ENCODE data around the gene PAPPA.
A peak's percentile ranks its signal among the peaks of the same experiment; 100 is the strongest.

PAPPA gene

DNA sequence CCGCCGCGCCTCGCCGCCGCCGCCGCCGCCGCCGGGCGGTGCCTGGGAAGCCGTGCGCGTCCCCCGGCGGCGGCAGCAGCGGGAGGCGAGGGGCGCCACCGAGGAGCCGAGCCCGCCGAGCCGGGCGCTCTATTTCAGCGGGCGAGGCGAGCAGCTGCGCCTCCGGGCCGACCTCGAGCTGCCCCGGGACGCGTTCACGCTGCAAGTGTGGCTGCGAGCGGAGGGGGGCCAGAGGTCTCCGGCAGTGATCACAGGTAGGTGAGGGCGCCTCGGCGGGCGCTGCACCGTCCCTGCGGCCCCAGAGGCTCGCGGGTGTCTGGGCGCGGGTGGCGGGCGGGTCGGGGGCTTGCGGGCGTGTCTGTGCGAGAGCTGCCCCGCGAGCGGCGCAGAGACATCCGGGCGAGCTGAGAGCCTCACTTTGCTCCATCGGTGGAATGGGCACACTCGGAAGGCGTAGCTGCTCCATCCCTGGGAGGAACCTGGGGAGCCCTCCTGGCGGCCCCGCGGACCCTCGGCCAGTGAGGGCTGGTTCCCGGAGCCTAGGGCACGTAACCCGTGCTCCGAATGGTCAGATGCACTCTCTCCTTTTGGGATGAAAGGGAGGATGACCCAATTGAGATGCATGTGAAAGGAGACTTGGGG lies 864 bp downstream of the PAPPA start:
- no peak for DNase-seq

DNA sequence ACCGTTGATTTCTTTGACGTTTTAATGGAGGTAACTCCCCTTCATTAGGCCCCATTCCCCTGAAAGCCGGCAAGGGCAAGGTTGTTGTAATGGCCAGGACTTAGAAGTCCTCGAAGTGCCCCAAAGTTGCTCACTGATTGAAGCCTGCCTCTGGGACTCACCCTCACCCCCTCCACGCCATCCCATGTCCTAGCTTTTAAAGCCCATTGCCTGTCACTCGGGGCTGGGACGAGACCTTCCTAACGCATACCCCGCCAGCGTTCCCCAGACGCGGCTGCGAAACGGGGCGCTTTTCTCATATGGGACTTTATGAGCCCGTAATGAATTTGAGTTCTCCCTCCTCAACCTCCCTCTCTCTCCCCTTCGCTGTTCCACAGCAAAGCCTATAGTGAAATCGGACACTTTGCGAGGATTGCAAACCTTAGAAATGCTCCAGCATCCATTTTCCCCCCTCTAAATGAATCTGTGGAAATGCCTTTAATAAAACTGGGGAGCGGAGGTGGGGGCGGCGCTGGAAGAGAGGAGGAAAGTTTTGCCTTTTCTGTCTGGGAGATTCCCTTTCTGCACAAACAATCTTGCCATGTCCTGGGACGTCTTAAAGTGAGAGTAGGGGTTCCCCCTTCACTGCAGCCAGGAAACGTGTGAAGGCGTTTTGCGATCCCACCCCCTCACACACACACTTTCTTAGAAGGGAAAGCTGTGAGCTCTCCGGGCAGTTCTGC lies 1.5 kb downstream of the PAPPA start:
- DNase-seq = peak in 1 of 2 donors; percentile 34

DNA sequence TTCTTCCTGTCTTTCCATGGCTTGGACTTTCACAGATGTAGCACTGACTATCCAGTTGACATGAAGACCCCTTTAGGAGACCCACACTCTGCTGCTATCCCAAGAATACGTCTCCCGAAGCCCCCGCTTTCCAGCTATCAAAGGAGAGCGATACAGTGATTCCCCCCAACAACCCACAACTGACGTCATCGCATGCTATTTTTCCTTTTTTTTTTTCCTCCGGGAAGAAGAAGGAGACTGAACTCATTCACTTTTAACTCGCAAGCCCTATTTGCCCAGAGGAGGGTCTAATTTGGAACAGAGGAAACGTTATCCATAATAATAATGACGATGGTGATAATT lies 2.1 kb downstream of the PAPPA start:
- no peak for DNase-seq

GRCh38 chr9:116156621-116157314 lies 3.2 kb downstream of the PAPPA start:
- no peak for DNase-seq

DNA sequence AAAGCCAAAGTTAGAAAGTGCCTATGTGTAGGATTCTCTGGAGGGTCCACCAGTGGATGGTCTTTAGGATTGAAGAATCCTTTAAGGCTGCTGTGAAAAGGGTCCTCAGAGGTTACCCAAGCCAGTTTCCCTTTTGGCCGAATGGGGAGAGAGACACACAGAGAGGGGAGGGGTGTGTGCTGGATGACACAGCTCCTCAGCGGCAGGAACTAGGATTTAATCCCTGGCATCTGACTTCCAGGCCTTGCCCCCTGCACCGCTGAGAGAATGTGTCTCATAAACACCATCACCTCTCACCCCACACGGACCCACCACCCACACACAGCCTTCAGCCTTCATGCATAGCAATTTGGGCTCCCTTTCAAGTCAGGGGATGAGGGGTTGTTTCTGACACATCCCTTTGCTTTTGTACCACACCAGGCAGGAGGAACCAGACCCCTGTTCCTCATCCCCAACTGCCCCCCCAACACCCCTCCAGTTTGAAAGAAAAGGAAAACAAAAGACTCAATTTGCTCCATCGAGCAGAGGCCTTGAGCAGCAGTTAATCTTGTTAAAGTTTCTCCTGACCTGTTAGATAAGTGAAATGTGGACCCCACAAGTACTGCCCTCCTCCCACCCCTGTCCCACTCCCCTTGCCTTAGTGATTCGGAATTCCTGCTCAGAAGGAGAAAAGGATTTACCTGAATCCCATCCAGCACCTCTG lies 4.0 kb downstream of the PAPPA start:
- no peak for DNase-seq

DNA sequence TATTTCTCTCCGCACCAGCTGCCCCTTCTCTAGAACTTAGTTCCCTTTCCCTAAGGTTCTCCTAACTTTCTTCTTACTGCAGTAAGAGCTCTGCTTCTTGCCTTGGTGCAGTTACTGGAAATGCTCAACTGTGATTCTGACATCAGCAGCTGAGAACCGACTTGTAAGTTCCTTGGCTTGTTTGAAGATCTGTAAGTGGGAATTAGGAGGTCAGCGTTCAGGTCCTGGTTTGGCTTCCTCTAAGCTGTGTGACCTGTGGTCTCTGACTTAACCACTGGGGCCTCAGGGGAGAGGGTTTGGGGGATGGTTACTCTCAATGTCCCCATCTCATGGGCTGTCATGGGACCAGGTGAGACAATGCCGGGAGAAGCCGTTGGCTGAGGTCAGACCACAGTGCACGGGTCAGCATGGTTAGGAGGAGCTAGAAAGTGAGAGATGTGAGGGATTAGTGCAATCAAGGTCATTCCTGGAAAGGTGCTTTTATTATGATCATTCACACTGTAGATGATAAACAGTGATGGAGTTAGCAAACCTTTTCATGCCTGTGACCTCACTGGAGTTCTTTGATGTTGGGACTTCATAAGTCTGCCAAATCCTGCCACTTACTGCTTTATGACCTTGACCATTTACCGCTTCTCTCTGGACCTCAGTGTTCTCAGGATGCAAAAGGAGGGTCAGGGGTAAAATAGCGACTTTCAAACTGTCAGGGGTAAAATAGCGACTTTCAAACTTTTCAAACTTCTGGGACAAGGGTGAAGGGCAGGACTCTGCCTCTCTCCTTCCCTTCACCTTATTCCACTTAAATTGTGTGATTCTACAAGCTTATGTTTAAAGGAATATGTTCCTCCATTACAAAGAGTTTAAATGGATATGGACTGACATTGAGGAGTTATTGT lies 7.3 kb downstream of the PAPPA start:
- no peak for DNase-seq

DNA sequence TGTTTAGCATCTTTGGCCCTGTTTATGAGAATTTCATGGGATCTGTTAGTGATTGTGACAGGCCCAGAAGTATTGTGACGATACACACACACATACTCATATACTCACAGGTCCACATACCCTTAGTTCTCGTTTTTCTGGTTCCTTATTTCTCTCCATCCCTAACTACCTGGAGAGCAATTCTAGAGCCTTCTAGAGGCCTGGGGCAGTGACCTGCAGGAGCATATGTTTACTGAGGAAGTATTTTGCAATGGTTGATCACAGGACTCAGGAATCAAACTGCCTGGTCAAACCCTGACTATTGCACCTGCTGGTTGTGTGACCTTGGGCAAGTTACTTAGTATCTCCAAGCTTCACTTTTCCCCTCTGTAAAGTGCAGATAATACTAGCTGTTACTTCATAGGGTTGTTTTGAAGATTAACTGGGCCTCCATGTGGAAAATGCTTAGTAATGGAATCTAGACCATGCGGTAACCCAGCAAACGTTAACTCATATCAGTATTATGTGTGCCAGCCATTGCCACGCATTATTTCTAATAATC lies 8.7 kb downstream of the PAPPA start:
- no peak for DNase-seq

- peak in 1 of 2 donors; percentile 4 for DNase-seq
Measured at GRCh38 chr9:116163293-116164055, 9.9 kb downstream of the PAPPA start.

GRCh38 chr9:116165912-116166311 lies 12.3 kb downstream of the PAPPA start:
- DNase-seq = no peak

DNA sequence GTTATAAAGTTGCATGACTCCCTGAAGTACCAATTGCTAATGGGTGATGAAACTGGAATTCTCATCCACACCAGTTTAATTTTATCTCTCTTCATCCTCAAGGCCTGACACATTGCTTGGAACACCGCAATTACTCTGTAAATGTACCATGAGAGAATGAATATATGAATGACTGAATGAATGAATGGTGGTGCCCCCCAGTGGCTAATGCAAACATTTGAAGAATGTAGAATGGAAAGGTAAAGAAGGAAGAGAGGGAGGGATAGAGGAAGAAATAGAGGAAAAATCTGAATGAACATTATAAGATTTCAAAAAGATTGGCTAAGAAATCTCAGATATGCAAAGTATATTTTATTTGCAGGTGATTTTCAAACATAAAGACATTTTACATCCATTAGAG lies 13.1 kb downstream of the PAPPA start:
- no peak for DNase-seq

GRCh38 chr9:116168231-116168630 lies 14.6 kb downstream of the PAPPA start:
- DNase-seq = no peak

GRCh38 chr9:116172216-116172615 lies 18.6 kb downstream of the PAPPA start:
- no peak for DNase-seq

DNA sequence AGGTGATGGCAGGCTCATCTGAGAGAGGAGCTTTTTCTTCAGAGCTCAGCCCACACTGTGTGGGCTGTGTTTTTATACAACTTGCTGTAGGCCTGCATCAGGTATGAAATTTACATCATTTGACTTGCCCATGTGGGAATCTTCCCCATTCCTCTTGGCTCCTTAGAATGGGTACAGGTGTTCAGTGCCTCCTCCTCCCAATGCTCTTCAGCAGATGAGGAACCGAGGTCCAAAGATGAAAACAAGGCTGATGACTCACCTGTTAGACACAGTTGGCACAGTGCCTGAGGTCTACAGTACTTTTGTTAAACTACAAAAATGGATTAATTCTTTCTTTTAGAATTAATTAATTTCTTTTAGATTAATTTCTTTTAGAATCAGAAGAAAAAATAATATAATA lies 20.8 kb downstream of the PAPPA start:
- DNase-seq = no peak

- DNase-seq = no peak
Measured at GRCh38 chr9:116175614-116176013, 22.0 kb downstream of the PAPPA start.

DNA sequence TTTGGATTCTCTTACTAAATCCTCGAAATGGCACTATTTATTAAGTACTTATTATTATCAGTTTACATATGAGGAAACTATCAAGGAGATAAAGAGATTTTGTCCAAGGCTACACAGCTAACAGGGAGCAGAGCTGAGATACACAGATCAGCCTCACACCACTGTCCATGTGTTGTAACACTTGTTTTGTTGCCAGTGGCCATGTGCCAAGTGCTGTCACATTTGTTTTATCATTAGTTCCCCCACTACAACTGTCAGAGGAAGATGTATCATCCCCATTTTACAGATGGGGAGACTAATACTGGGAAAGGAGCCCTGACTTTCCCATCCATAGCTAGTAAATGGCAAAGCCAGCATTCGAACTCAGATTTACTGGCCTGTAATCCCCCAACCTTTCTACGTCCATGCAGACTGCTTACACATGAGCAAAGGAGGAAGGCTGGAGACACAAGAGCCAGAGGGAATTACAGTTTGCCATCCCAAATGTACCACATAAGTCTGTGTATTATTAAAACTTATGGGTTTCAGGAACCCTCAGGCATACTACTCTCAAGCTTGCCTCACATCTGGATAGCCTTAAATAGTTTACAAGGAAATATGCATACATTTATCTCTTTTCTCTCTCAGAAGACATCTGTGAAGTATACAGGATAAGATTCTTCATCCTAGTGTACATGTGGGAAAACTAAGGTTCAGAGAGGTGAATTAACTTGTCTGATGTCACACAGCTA lies 25.1 kb downstream of the PAPPA start:
- no peak for DNase-seq

- DNase-seq = no peak
Measured at GRCh38 chr9:116179568-116179967, 26.0 kb downstream of the PAPPA start.

- no peak for DNase-seq
Measured at GRCh38 chr9:116181853-116182610, 28.4 kb downstream of the PAPPA start.

DNA sequence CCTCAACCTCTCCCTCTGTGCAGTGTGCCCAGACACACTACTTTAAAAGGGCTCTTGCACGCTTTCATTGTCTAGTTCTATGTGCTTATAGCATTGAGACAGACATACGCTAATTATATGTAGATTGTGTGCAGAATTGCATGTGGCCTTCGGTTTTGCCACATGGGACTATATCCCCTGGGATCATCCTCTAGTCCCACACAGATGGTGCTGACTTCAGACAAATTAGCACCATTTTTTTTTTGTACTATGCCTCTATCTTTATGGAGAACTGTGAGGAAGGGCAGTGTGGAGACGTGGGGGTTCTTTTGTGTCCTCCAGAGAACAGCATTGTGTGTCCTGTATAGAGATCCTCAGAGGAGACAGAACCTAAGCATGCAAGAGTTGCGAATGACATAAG lies 29.3 kb downstream of the PAPPA start:
- DNase-seq = no peak

- DNase-seq = no peak
Measured at GRCh38 chr9:116187570-116188170, 34.1 kb downstream of the PAPPA start.

DNA sequence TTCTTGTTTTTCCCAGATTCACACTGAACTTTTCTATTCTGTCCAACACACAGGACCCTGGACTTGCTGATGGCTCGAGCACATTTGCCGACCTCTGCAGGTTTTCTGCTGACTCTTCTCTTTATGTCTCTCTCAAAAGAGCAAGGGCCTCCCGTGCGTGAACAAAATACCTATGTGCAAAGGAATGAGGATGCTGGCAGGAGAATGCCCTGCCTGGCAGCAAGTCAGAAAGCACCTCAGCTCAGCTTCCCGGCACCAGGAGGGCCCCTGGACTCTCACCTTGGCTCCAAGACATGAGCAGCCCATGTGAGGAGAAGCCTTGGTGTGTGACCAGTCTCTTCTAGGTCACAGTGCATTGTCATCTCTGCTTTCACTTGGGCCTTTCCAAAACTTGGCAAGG lies 36.1 kb downstream of the PAPPA start:
- DNase-seq = no peak

All from inflammatory macrophage treated with lipopolysaccharide for 1 hour (primary cell).